G401 (cell line): ENCODE measurements around the gene SLC19A1. TPM values are rescaled to one million over a fixed set of nuclear protein-coding genes. Genes with fewer than 3 reads are reported as not detected.

Source experiments
- DNase-seq: peaks from one replicate; pipeline ENCODE4 v3.0.0-alpha.2; 2015; ENCODE audit warnings: low spot score
- in situ Hi-C: cut with HindIII; loops from 2 replicates; pipeline ENCODE4 v1.10.0; 2016; ENCODE audit warnings: low sequenced_read_pairs, mixed read lengths
- total RNA-seq: library from RNA; depleted of rRNA; stranded (reverse); fragments of >200 nt; shearing (Covaris generic); gene quantifications from 2 replicates; pipeline ENCODE4 v1.2.3, GENCODE V29; 2014; rRNA removed

The SLC19A1 gene
- total RNA-seq = 15.4 and 15.9 TPM in 2 replicates

GRCh38 chr21:45542242-45542666, at the start of gene SLC19A1:
Gene SLC19A1 (minus strand): TSS chr21:45542440. CDS start chr21:45537959, 4,481 bp downstream.
- in situ Hi-C loops = no loop called here
- peak; percentile 64 for DNase-seq

- in situ Hi-C loops = no loop called here
- DNase-seq = no peak
Measured at GRCh38 chr21:45591619-45592207, 49.5 kb upstream of the SLC19A1 start.

- in situ Hi-C loops = no loop called here
- no peak for DNase-seq
Measured at GRCh38 chr21:45590726-45591618, 48.7 kb upstream of the SLC19A1 start.

- peak; percentile 50 for DNase-seq
- in situ Hi-C loops = no loop called here
Measured at GRCh38 chr21:45590246-45590725, 48.0 kb upstream of the SLC19A1 start.

GRCh38 chr21:45589686-45590245, 47.5 kb upstream of the SLC19A1 start:
- in situ Hi-C loops = no loop called here
- DNase-seq = no peak

GRCh38 chr21:45588871-45589491, 46.7 kb upstream of the SLC19A1 start:
- in situ Hi-C loops = no loop called here
- no peak for DNase-seq

GRCh38 chr21:45588086-45588825, 46.0 kb upstream of the SLC19A1 start:
- DNase-seq = no peak
- in situ Hi-C loops = no loop called here

GRCh38 chr21:45586289-45586858, 44.1 kb upstream of the SLC19A1 start:
- no peak for DNase-seq
- in situ Hi-C loops = no loop called here

- no peak for DNase-seq
- in situ Hi-C loops = no loop called here
Measured at GRCh38 chr21:45584786-45585185, 42.5 kb upstream of the SLC19A1 start.

GRCh38 chr21:45583831-45584509, 41.7 kb upstream of the SLC19A1 start:
- in situ Hi-C loops = no loop called here
- DNase-seq = no peak

- in situ Hi-C loops = no loop called here
- no peak for DNase-seq
Measured at GRCh38 chr21:45582128-45582527, 39.9 kb upstream of the SLC19A1 start.

- in situ Hi-C loops = no loop called here
- DNase-seq = no peak
Measured at GRCh38 chr21:45581322-45581712, 39.1 kb upstream of the SLC19A1 start.

- in situ Hi-C loops = no loop called here
- DNase-seq = no peak
Measured at GRCh38 chr21:45580576-45581321, 38.5 kb upstream of the SLC19A1 start.

GRCh38 chr21:45580181-45580575, 37.9 kb upstream of the SLC19A1 start:
- in situ Hi-C loops = no loop called here
- no peak for DNase-seq

- no peak for DNase-seq
- in situ Hi-C loops = no loop called here
Measured at GRCh38 chr21:45579383-45580180, 37.3 kb upstream of the SLC19A1 start.

GRCh38 chr21:45578811-45579381, 36.7 kb upstream of the SLC19A1 start:
- no peak for DNase-seq
- in situ Hi-C loops = no loop called here
